K562 (cell line): ENCODE results near the gene DNMT3L. TPM values are rescaled to one million over a fixed set of nuclear protein-coding genes. Genes with fewer than 3 reads are reported as not detected.
A peak's percentile ranks its signal among the peaks of the same experiment; 100 is the strongest.
"Not testable (repeated sequence)": the region's sequence is repeated elsewhere in the genome, so short reads cannot be mapped to it uniquely, and the experiment has no call there.

Experiments
- ATAC-seq: fragments of 200-7000 bp; cut with Tn5 transposase; 3 replicates; pipeline ENCODE4 v1.9.1; 2020; ENCODE audit warnings: moderate library complexity
- BruUV-seq: library from RNA; stranded (reverse); fragments of 400-500 nt; replicated peaks from 2 replicates; lab custom pipeline; 2021; lab: Mats Ljungman, UMichigan
- CTCF ChIA-PET: fragments of 300-600 bp; formaldehyde crosslinking; extraction: SDS; loops from one replicate; lab custom pipeline; 2021; ENCODE audit warnings: low intra/inter-chr PET ratio; lab: Yijun Ruan, JAX
- POLR2A ChIA-PET: fragments of 300-600, 350-650 bp; sonication (Branson Sonifier 250); formaldehyde crosslinking; extraction: SDS; loops from one replicate; lab custom pipeline; 2021; ENCODE audit warnings: antibody characterized with exemption, inconsistent platforms; lab: Yijun Ruan, JAX
- DNase-seq, 4 experiments: peaks; one replicate each; pipeline versions ENCODE4 v3.0.0 to v3.0.0-alpha.2; 2011 to 2018; ENCODE audit warnings: low spot score in 3 of 4, mixed read lengths in 3 of 4; ENCODE audit errors: extremely low read depth in 1 of 4
- FAIRE-seq: peaks from 2 replicates; lab custom pipeline; 2011; peaks lifted over from hg19 to GRCh38; lab: Jason Lieb, UNC
- H2AFZ ChIP-seq: 2 replicates; pipeline ENCODE4 v1.6.0; 2011; ENCODE audit warnings: low read depth, low read length, control low read depth, inconsistent platforms
- H3K27ac ChIP-seq: fragments of 200-600 bp; 3 replicates; pipeline ENCODE4 v1.8.0; 2011; ENCODE audit warnings: low read depth, mild to moderate bottlenecking, control low read depth, inconsistent platforms, low read length, moderate library complexity, mixed read lengths; ENCODE audit errors: extremely low read depth
- H3K27me3 ChIP-seq, 2 experiments: fragments of 300-600 bp in 1 of 2; 2 replicates in 1 of 2; 3 replicates in 1 of 2; pipeline versions ENCODE4 v1.6.0 to v1.8.0; 2011; ENCODE audit warnings: inconsistent platforms in 2 of 2, low read length in 2 of 2, mild to moderate bottlenecking in 1 of 2, mixed read lengths in 1 of 2, moderate library complexity in 1 of 2; ENCODE audit not compliant: control insufficient read depth in 2 of 2, insufficient read depth in 2 of 2
- H3K36me3 ChIP-seq: fragments of 300-600 bp; 3 replicates; pipeline ENCODE4 v1.8.0; 2011; ENCODE audit warnings: mild to moderate bottlenecking, low read length, inconsistent platforms; ENCODE audit not compliant: control insufficient read depth, insufficient read depth
- H3K4me1 ChIP-seq, 2 experiments: fragments of 200-600 bp in 1 of 2; replicated peaks in 1 of 2; 2 replicates in 1 of 2; 3 replicates in 1 of 2; pipeline versions ENCODE4 v1.5.1 to v1.8.0; 2011; ENCODE audit warnings: inconsistent platforms in 2 of 2, low read length in 2 of 2, mild to moderate bottlenecking in 1 of 2, mixed read lengths in 1 of 2, moderate library complexity in 1 of 2; ENCODE audit not compliant: control insufficient read depth in 2 of 2, insufficient read depth in 2 of 2
- H3K4me2 ChIP-seq: 2 replicates; pipeline ENCODE4 v1.6.1; 2011; ENCODE audit warnings: low read length, control low read depth, inconsistent platforms, mixed read lengths; ENCODE audit not compliant: insufficient read depth
- H3K4me3 ChIP-seq: fragments of 200-600 bp; sonication (generic), shearing (Covaris generic); 2 replicates; pipeline ENCODE4 v1.5.1; 2016; ENCODE audit warnings: control low read depth, inconsistent platforms
- H3K79me2 ChIP-seq: fragments of 200-600 bp; 3 replicates; pipeline ENCODE4 v1.8.0; 2011; ENCODE audit warnings: low read length, inconsistent platforms; ENCODE audit not compliant: control insufficient read depth, insufficient read depth
- H3K9ac ChIP-seq, 2 experiments: 2 replicates each; pipeline versions ENCODE4 v1.6.0 to v1.6.1; 2011; ENCODE audit warnings: low read depth in 2 of 2, low read length in 2 of 2, control low read depth in 1 of 2, inconsistent platforms in 1 of 2, mild to moderate bottlenecking in 1 of 2, mixed read lengths in 1 of 2; ENCODE audit not compliant: insufficient read depth in 1 of 2
- H3K9me1 ChIP-seq: one replicate; pipeline ENCODE4 v1.6.0; 2011; ENCODE audit warnings: inconsistent platforms, mild to moderate bottlenecking, low read length, moderate library complexity; ENCODE audit not compliant: control insufficient read depth, insufficient read depth
- H3K9me3 ChIP-seq: replicated peaks from 2 replicates; pipeline ENCODE4 v1.5.1; 2011; ENCODE audit warnings: low read depth, low read length, inconsistent platforms; ENCODE audit not compliant: control insufficient read depth, insufficient read depth
- H4K20me1 ChIP-seq: replicated peaks from 2 replicates; pipeline ENCODE4 v1.6.1; 2011; ENCODE audit warnings: low read length, inconsistent platforms, mixed read lengths; ENCODE audit not compliant: control insufficient read depth, insufficient read depth
- WGBS: fragments of 100-300 bp; shearing (Covaris generic); methylation state at CpG from one replicate; pipeline ENCODE4 v1.1.6; 2016; ENCODE audit warnings: low coverage, mixed read lengths; ENCODE audit not compliant: insufficient coverage; ENCODE audit errors: missing lambda C conversion rate; 5-methylcytosine and 5-hydroxymethylcytosine counted together
- in situ Hi-C: fragments of 300-500 bp; cut with MboI; formaldehyde crosslinking; loops from 4 replicates; pipeline ENCODE4 v1.15.0; 2018; ENCODE audit warnings: inconsistent platforms, mixed read lengths
- intact Hi-C: fragments of 100-400 bp; cut with micrococcal nuclease; formaldehyde crosslinking; loops from 2 replicates; pipeline ENCODE4 v1.14.2; 2022
- polyA plus RNA-seq, 8 experiments: library from polyadenylated mRNA; depleted of rRNA in 4 of 8; stranded (reverse) in 5 of 8; unstranded in 3 of 8; fragments of >200 nt; fragmentation: Nextera tagmentation in 2 of 8; fragmentation: Illumina TruSeq in 1 of 8; extraction: Ambion mirVana in 2 of 8; extraction: Trizol in 1 of 8; gene quantifications; 2 replicates each; pipeline versions ENCODE4 v1.2.1 to v1.2.3, GENCODE V29; 2011 to 2014; ENCODE audit warnings: inconsistent platforms in 1 of 8, missing spikeins in 1 of 8
- total RNA-seq, 7 experiments: library from RNA; depleted of rRNA in 6 of 7; stranded (reverse); fragments of >200 nt in 6 of 7; fragmentation: Illumina TruSeq in 2 of 7; extraction: Trizol in 2 of 7; gene quantifications; 2 replicates each; pipeline versions ENCODE4 v1.2.1 to v1.2.3, GENCODE V29; 2011 to 2021; ENCODE audit warnings: low replicate concordance in 1 of 7

DNMT3L gene
- total and polyA plus RNA-seq, 9 of the 15 experiments (the other 6 are each of a cell fraction or from before 2014, with no cell fraction given), result 0.08 TPM; not detected in 8

GRCh38 chr21:44247904-44248303 lies 13.8 kb downstream of the DNMT3L start:
- ATAC-seq, H3K79me2 ChIP-seq, H2AFZ ChIP-seq, intact Hi-C loops, FAIRE-seq, H3K36me3 ChIP-seq, POLR2A ChIA-PET, H3K9me1 ChIP-seq, H4K20me1 ChIP-seq, H3K27ac ChIP-seq, H3K4me2 ChIP-seq, H3K27me3 ChIP-seq, H3K9me3 ChIP-seq, H3K9ac ChIP-seq, BruUV-seq, CTCF ChIA-PET, DNase-seq, H3K4me1 ChIP-seq, in situ Hi-C loops, H3K4me3 ChIP-seq: not testable (repeated sequence)
- WGBS, result no CpG with 5 or more reads among the region's 17 CpGs

DNA sequence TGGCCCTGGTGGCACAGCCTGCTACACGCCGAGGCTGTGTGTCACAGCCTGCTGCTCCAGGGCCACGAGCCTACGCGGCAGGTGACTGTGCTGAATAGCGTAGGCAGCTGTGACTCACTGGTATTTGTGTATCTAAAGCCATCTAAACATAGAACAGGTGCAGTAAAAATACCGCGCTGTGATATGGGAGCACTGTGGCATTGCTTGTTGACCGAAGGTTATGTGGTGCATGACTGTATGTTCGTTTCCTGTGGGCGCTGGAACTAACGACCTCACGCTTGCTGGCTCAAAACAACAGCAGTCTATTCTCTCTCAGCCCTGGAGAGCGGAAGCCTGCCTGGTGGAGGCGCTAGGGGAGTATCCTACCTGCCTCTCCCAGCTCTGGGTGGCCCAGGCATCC lies 17.7 kb downstream of the DNMT3L start:
- H3K27ac ChIP-seq, H3K9me1 ChIP-seq, BruUV-seq, H3K4me2 ChIP-seq, H3K79me2 ChIP-seq, H4K20me1 ChIP-seq, CTCF ChIA-PET, H3K4me1 ChIP-seq, H2AFZ ChIP-seq, H3K36me3 ChIP-seq, DNase-seq, POLR2A ChIA-PET, in situ Hi-C loops, H3K9me3 ChIP-seq, intact Hi-C loops, H3K9ac ChIP-seq, H3K27me3 ChIP-seq, H3K4me3 ChIP-seq: not testable (repeated sequence)
- ATAC-seq (peak; percentile 78), FAIRE-seq (peak; percentile 57)
- WGBS, result no CpG with 5 or more reads among the region's 15 CpGs

DNA sequence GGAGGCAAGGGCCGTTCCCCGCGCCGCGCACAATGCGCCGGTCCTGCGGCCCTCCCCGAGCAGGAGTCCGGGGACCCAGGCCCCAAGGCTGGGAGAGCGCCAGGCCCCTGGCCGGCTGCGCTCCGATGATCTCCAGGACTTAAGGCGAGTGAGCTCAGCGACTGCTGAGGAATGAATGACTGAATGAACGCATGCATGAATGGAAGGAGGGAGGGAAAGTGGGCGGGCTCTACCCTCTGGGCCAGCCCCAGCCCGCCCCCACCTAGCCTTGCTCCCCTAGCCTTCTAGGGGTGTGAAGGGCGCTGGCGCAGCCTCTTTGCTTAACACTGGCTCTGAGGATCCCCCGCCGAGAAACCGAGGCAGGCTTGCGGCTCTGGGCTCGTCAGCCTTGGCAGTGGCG lies 20.4 kb downstream of the DNMT3L start:
- H3K9me1 ChIP-seq, DNase-seq, H3K36me3 ChIP-seq, H3K9ac ChIP-seq, POLR2A ChIA-PET, intact Hi-C loops, H3K4me3 ChIP-seq, in situ Hi-C loops, H2AFZ ChIP-seq, CTCF ChIA-PET, H3K27me3 ChIP-seq, H3K4me1 ChIP-seq, BruUV-seq, H3K4me2 ChIP-seq, H3K79me2 ChIP-seq, H3K27ac ChIP-seq, H4K20me1 ChIP-seq, FAIRE-seq, H3K9me3 ChIP-seq: not testable (repeated sequence)
- peak; percentile 34; the same call in 2 of the 3 replicates for ATAC-seq
- no CpG with 5 or more reads among the region's 27 CpGs for WGBS

DNA sequence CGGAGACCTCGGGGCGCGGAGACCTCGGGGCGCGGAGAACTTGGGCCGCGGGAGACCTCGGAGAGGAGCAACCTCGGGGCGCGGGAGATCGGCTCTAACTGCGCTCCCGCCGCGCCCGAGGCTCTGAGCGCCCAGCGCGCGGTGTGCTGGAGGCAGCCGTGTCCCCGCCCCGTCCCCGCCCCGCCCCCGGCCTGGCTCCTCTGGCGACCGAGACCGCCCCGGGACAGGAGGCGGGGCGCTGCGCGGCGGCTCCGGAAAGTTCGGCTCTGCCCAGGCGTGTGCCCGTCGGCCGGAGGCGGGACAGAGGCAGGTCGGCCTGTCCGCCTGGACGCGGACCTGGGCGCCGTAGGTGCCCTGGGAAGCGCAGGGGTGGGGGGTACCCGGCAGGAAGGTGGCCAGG lies 20.9 kb downstream of the DNMT3L start, which contains the start of gene ICOSLG:
TSS of gene ICOSLG (minus strand) at position 102 of the 400 bp plus-strand sequence. CDS start 126 bp downstream, outside the sequence.
- in situ Hi-C loops, H3K4me1 ChIP-seq, H3K27me3 ChIP-seq, H3K79me2 ChIP-seq, H3K4me3 ChIP-seq, intact Hi-C loops, H2AFZ ChIP-seq, H3K36me3 ChIP-seq, H3K9ac ChIP-seq, FAIRE-seq, H3K27ac ChIP-seq, H4K20me1 ChIP-seq, POLR2A ChIA-PET, CTCF ChIA-PET, DNase-seq, BruUV-seq, H3K9me3 ChIP-seq, H3K9me1 ChIP-seq, H3K4me2 ChIP-seq: not testable (repeated sequence)
- no CpG with 5 or more reads among the region's 53 CpGs for WGBS
- ATAC-seq, result peak; percentile 87
